ENCODE measurements around the gene KRTAP9-3. TPM values are rescaled to one million over a fixed set of nuclear protein-coding genes. Genes with fewer than 3 reads are reported as not detected.

Gene KRTAP9-3
- total RNA-seq = not detected

DNA sequence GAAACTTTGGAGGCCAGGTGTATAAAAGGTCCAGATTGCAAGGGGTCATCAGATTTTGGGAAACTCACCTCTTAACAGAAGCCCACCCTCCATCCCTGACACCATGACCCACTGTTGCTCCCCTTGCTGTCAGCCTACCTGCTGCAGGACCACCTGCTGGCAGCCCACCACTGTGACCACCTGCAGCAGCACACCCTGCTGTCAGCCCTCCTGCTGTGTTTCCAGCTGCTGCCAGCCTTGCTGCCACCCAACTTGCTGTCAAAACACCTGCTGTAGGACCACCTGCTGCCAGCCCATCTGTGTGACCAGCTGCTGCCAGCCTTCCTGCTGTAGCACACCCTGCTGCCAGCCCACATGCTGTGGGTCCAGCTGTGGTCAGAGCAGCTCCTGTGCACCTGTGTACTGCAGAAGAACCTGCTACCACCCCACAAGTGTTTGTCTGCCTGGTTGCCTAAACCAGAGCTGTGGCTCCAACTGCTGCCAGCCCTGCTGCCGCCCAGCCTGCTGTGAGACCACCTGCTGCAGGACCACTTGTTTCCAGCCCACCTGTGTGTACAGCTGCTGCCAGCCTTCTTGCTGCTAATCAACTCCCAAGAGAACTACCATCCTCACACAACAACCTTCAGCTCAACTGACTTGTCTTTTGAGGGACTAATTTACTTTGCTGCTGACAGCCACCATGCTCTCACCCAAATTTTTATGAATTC is at the start of gene KRTAP9-3:
Gene KRTAP9-3 (plus strand): TSS at position 51 of the 707 bp plus-strand sequence. CDS start 53 bp downstream, at position 104.

DNA sequence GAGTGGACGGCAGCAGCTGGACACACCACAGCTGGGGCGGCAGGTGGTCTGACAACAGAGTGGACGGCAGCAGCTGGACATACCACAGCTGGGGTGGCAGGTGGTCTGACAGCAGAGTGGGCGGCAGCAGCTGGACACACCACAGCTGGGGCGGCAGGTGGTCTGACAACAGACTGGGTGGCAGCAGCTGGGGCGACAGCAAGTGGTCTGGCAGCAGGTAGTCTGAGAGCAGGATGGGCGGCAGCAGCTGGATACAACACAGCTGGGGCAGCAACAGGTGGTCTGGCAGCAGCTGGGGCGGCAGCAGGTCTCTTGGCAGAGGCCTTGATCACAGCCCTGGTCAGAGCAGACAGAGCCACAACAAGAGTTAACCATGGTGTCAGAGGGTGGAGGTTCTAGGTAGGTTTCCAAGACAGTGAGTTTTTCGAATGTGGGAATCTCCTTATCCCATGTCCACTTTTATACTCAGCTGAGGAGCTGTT is 47.7 kb upstream of the KRTAP9-3 start, which contains the start of gene KRTAP4-1:
Gene KRTAP4-1 (minus strand): TSS at position 432 of the 482 bp plus-strand sequence. CDS start 57 bp downstream, at position 375.

GRCh38 chr17:41189837-41190318 is 42.4 kb upstream of the KRTAP9-3 start, which contains the start of gene KRTAP9-1:
KRTAP9-1 (plus strand) TSS chr17:41189887; CDS start chr17:41189887, 0 bp downstream.

GRCh38 chr17:41226598-41227095 is 5.6 kb upstream of the KRTAP9-3 start, which contains the start of gene KRTAP9-2:
KRTAP9-2 (plus strand) TSS chr17:41226648; CDS start chr17:41226655, 7 bp downstream.

GRCh38 chr17:41237949-41238437 is 5.7 kb downstream of the KRTAP9-3 start, which contains the start of gene KRTAP9-8:
KRTAP9-8 (plus strand) TSS chr17:41237999; CDS start chr17:41238052, 53 bp downstream.

DNA sequence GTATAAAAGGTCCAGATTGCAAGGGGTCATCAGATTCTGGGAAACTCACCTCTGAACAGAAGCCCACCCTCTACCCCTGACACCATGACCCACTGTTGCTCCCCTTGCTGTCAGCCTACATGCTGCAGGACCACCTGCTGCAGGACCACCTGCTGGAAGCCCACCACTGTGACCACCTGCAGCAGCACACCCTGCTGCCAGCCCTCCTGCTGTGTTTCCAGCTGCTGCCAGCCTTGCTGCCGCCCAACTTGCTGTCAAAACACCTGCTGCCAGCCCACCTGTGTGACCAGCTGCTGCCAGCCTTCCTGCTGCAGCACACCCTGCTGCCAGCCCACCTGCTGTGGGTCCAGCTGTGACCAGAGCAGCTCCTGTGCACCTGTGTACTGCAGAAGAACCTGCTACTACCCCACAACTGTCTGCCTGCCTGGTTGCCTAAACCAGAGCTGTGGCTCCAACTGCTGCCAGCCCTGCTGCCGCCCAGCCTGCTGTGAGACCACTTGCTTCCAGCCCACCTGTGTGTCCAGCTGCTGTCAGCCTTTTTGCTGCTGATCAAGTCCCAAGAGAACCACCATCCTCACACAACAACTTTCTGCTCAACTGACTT is 17.5 kb downstream of the KRTAP9-3 start, which contains the start of gene KRTAP9-4:
Gene KRTAP9-4 (plus strand): TSS at position 51 of the 604 bp plus-strand sequence. CDS start 34 bp downstream, at position 85.

GRCh38 chr17:41255381-41256290 is 23.4 kb downstream of the KRTAP9-3 start, which contains the start of gene KRTAP9-9:
KRTAP9-9 (plus strand) TSS chr17:41255384.

GRCh38 chr17:41265078-41265477 is 32.8 kb downstream of the KRTAP9-3 start, which contains the start of gene KRTAP9-6:
KRTAP9-6 (plus strand) TSS chr17:41265378; CDS start chr17:41265378, 0 bp downstream.

GRCh38 chr17:41275648-41276190 is 43.5 kb downstream of the KRTAP9-3 start, which contains the start of gene KRTAP9-7:
KRTAP9-7 (plus strand) TSS chr17:41275698; CDS start chr17:41275698, 0 bp downstream.

Small RNA genes within 50 kb of the gene (small RNA-seq; reads per million reads assigned to genes)
- gene KRTAP4-17P = not detected
- not detected for gene KRTAP9-10P

Other genes with a start within 250 kb of the KRTAP9-3 start
- not detected for gene KRT40, start 248.1 kb upstream of the KRTAP9-3 start, total RNA-seq
- not detected for gene KRTAP3-3, start 238.3 kb upstream of the KRTAP9-3 start, total RNA-seq
- gene KRTAP3-2, start 232.5 kb upstream of the KRTAP9-3 start, total RNA-seq = not detected
- gene KRTAP3-1, start 223.3 kb upstream of the KRTAP9-3 start, total RNA-seq = not detected
- not detected for gene KRTAP1-5, start 205.2 kb upstream of the KRTAP9-3 start, total RNA-seq
- gene KRTAP1-4, start 202.3 kb upstream of the KRTAP9-3 start, total RNA-seq = not detected
- not detected for gene KRTAP1-3, start 197.6 kb upstream of the KRTAP9-3 start, total RNA-seq
- not detected for gene KRTAP1-1, start 191.0 kb upstream of the KRTAP9-3 start, total RNA-seq
- not detected for gene KRTAP2-1, start 185.1 kb upstream of the KRTAP9-3 start, total RNA-seq
- gene KRTAP2-2, start 177.2 kb upstream of the KRTAP9-3 start, total RNA-seq = not detected
- not detected for gene KRTAP2-3, start 172.3 kb upstream of the KRTAP9-3 start, total RNA-seq
- not detected for gene KRTAP2-4, start 166.6 kb upstream of the KRTAP9-3 start, total RNA-seq
- not detected for gene KRTAP4-7, start 148.3 kb upstream of the KRTAP9-3 start, total RNA-seq
- gene KRTAP4-8, start 134.3 kb upstream of the KRTAP9-3 start, total RNA-seq = not detected
- not detected for gene KRTAP4-16, start 130.2 kb upstream of the KRTAP9-3 start, total RNA-seq
- not detected for gene KRTAP4-9, start 127.1 kb upstream of the KRTAP9-3 start, total RNA-seq
- not detected for gene KRTAP4-11, start 114.1 kb upstream of the KRTAP9-3 start, total RNA-seq
- not detected for gene KRTAP4-12, start 108.3 kb upstream of the KRTAP9-3 start, total RNA-seq
- not detected for gene KRTAP4-6, start 91.9 kb upstream of the KRTAP9-3 start, total RNA-seq
- not detected for gene KRTAP4-5, start 82.6 kb upstream of the KRTAP9-3 start, total RNA-seq
- gene KRTAP4-4, start 71.7 kb upstream of the KRTAP9-3 start, total RNA-seq = not detected
- gene KRTAP4-3, start 64.2 kb upstream of the KRTAP9-3 start, total RNA-seq = not detected
- gene KRTAP4-2, start 54.2 kb upstream of the KRTAP9-3 start, total RNA-seq = not detected
- not detected for gene KRTAP4-1, start 47.5 kb upstream of the KRTAP9-3 start, total RNA-seq
- gene KRTAP9-1, start 42.6 kb upstream of the KRTAP9-3 start, total RNA-seq = not detected
- not detected for gene KRTAP9-2, start 5.8 kb upstream of the KRTAP9-3 start, total RNA-seq
- gene KRTAP9-8, start 5.5 kb downstream of the KRTAP9-3 start, total RNA-seq = not detected
- gene KRTAP9-4, start 17.2 kb downstream of the KRTAP9-3 start, total RNA-seq = not detected
- not detected for gene KRTAP9-9, start 22.9 kb downstream of the KRTAP9-3 start, total RNA-seq
- not detected for gene KRTAP9-6, start 32.9 kb downstream of the KRTAP9-3 start, total RNA-seq
- gene KRTAP9-7, start 43.2 kb downstream of the KRTAP9-3 start, total RNA-seq = not detected
- gene KRTAP29-1, start 70.4 kb downstream of the KRTAP9-3 start, total RNA-seq = not detected
- gene KRTAP16-1, start 76.9 kb downstream of the KRTAP9-3 start, total RNA-seq = not detected
- gene KRTAP17-1, start 83.3 kb downstream of the KRTAP9-3 start, total RNA-seq = not detected
- gene KRT33A, start 118.4 kb downstream of the KRTAP9-3 start, total RNA-seq = not detected
- gene KRT33B, start 137.4 kb downstream of the KRTAP9-3 start, total RNA-seq = not detected
- gene KRT34, start 149.9 kb downstream of the KRTAP9-3 start, total RNA-seq = not detected
- 0.23 TPM for gene KRT31, start 165.2 kb downstream of the KRTAP9-3 start, total RNA-seq
- gene KRT37, start 192.1 kb downstream of the KRTAP9-3 start, total RNA-seq = not detected
- gene KRT38, start 208.5 kb downstream of the KRTAP9-3 start, total RNA-seq = not detected
- gene KRT32, start 234.9 kb downstream of the KRTAP9-3 start, total RNA-seq = not detected
- not detected for gene KRT35, start 248.7 kb downstream of the KRTAP9-3 start, total RNA-seq

Measured in diencephalon (tissue), 1 donor.